ENCODE measurements around the gene TAPBP. TPM values are rescaled to one million over a fixed set of nuclear protein-coding genes. Genes with fewer than 3 reads are reported as not detected.
A peak's percentile ranks its signal among the peaks of the same experiment; 100 is the strongest.

TAPBP gene
- total RNA-seq, 1 donor from 2014 or later: 20.2 TPM

GRCh38 chr6:33315793-33316602 lies 2.1 kb upstream of the TAPBP start:
- H3K4me1 Mint-ChIP-seq (ENCODE audit: low read depth): peaks cover 41% of the 10 kb centered on the region
- no peak for DNase-seq (ENCODE audit: low spot score, unreplicated experiment)
- peaks cover 3% of the 10 kb centered on the region for H3K27me3 Mint-ChIP-seq
- peaks cover 25% of the 10 kb centered on the region for H3K36me3 Mint-ChIP-seq (ENCODE audit: insufficient read depth)
- peak overlapping the region; percentile 73 for H3K27ac Mint-ChIP-seq
- TF ChIP-seq, protein P1, sequence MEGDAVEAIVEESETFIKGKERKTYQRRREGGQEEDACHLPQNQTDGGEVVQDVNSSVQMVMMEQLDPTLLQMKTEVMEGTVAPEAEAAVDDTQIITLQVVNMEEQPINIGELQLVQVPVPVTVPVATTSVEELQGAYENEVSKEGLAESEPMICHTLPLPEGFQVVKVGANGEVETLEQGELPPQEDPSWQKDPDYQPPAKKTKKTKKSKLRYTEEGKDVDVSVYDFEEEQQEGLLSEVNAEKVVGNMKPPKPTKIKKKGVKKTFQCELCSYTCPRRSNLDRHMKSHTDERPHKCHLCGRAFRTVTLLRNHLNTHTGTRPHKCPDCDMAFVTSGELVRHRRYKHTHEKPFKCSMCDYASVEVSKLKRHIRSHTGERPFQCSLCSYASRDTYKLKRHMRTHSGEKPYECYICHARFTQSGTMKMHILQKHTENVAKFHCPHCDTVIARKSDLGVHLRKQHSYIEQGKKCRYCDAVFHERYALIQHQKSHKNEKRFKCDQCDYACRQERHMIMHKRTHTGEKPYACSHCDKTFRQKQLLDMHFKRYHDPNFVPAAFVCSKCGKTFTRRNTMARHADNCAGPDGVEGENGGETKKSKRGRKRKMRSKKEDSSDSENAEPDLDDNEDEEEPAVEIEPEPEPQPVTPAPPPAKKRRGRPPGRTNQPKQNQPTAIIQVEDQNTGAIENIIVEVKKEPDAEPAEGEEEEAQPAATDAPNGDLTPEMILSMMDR (IDR thresholded peaks at IDR 0.05; ENCODE audit: unreplicated experiment): no peak
- no peaks in the 10 kb centered on the region for H3K9me3 Mint-ChIP-seq (ENCODE audit: low read depth)
- peak overlapping the region; percentile 76 for H3K4me3 Mint-ChIP-seq (ENCODE audit: low read depth)

DNA sequence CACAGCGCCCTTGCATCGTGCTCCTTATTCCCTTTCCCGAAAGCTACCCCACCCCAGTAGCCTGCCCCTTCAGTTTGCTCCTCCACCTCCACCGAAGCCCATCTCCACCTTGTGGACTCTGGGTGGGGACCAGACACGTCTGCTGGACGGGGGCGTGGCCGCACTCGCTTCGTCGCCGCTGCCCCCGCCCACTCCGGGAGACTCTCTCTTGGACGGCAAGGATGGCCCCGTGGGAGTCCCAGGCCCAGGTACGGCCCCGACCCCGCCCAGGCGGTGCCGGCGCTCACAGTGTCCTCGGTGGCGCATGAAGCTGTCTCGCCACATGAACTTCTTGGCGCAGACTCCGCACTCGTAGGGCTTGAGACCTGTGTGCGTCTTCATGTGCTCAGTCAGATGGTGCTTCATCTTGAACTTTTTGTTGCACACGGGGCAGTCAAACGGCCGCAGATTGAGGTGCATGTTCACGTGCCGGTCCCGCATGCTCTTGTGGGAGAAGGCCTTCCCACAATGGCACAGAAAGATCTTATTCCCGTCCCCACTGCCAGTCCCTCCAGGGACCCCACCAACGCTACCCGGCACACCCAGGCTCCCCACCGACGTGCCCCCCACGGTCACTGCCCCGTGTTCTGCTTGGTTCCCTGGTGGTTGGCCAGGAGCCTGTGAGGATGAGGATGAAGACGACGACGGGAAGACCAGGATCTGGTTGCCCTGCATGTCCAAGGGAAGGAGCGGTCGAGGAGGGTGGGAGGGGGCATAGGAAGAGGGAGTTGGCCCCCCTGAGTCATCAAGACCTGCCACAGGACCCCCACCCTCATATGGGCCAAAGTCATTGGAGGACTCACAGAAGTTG lies 1.3 kb upstream of the TAPBP start:
- peaks cover 40% of the 10 kb centered on the region for H3K4me1 Mint-ChIP-seq (ENCODE audit: low read depth)
- H3K27ac Mint-ChIP-seq: no peak overlapping the region
- DNase-seq (ENCODE audit: low spot score, unreplicated experiment): no peak
- H3K36me3 Mint-ChIP-seq (ENCODE audit: insufficient read depth): peaks cover 21% of the 10 kb centered on the region
- no peaks in the 10 kb centered on the region for H3K9me3 Mint-ChIP-seq (ENCODE audit: low read depth)
- TF ChIP-seq, protein P1 (IDR thresholded peaks at IDR 0.05; ENCODE audit: unreplicated experiment): no peak
- H3K27me3 Mint-ChIP-seq: peaks cover 3% of the 10 kb centered on the region
- peak overlapping the region; percentile 85 for H3K4me3 Mint-ChIP-seq (ENCODE audit: low read depth)

- peaks cover 3% of the 10 kb centered on the region for H3K27me3 Mint-ChIP-seq
- peaks cover 40% of the 10 kb centered on the region for H3K4me1 Mint-ChIP-seq (ENCODE audit: low read depth)
- H3K36me3 Mint-ChIP-seq (ENCODE audit: insufficient read depth): peaks cover 17% of the 10 kb centered on the region
- TF ChIP-seq, protein P1 (IDR thresholded peaks at IDR 0.05; ENCODE audit: unreplicated experiment): no peak
- H3K4me3 Mint-ChIP-seq (ENCODE audit: low read depth): peak overlapping the region; percentile 85
- no peak for DNase-seq (ENCODE audit: low spot score, unreplicated experiment)
- no peak overlapping the region for H3K27ac Mint-ChIP-seq
- H3K9me3 Mint-ChIP-seq (ENCODE audit: low read depth): no peaks in the 10 kb centered on the region
Observed at GRCh38 chr6:33314515-33314942, 651 bp upstream of the TAPBP start.

DNA sequence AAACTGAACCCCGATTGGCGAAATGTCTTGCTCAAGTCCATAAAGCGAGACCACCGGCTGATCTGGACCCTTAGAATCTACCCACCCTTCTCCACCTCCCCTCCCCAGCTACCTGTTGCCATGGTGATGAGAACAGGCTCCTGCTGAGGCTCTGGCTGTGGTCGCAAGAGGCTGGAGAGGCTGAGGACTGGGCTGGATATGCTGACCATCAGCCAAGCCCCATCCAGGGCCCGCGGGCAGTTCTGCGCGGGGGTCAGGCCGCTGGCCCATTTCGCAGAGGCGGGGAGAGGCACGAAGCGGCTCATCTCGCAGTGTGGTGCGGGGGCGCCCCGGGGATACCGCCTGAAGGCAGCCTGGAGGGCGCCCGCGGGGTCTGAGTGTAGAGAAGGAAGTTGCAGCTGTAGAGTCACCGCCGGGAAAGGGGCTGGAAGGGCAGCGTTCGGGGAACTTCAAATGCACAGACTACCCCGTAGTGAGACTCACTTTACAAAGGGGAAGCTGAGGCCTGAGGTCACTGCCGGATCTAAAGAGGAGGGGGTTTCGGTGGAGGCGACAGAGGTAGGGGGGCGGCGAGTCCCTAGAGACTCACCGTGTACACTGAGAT lies 671 bp downstream of the TAPBP start:
- Mint-ChIP-seq H3K4me1 (ENCODE audit: low read depth) (peaks cover 32% of the 10 kb centered on the region), H3K9me3 (ENCODE audit: low read depth) (no peaks in the 10 kb centered on the region), H3K4me3 (ENCODE audit: low read depth) (peak overlapping the region; percentile 85), H3K27me3 (peaks cover 3% of the 10 kb centered on the region), H3K27ac (peak overlapping the region; percentile 88), H3K36me3 (ENCODE audit: insufficient read depth) (peaks cover 11% of the 10 kb centered on the region)
- TF ChIP-seq, protein P1 (IDR thresholded peaks at IDR 0.05; ENCODE audit: unreplicated experiment): no peak
- no peak for DNase-seq (ENCODE audit: low spot score, unreplicated experiment)
